NCI-H774 (cell line): ENCODE data around the gene UNC93A.
"Not testable (repeated sequence)": the region's sequence is repeated elsewhere in the genome, so short reads cannot be mapped to it uniquely, and the experiment has no call there.

Experiments
- DNase-seq: peaks from one replicate; lab custom pipeline; 2025; lab: John Stamatoyannopoulos, UW

Gene UNC93A

DNA sequence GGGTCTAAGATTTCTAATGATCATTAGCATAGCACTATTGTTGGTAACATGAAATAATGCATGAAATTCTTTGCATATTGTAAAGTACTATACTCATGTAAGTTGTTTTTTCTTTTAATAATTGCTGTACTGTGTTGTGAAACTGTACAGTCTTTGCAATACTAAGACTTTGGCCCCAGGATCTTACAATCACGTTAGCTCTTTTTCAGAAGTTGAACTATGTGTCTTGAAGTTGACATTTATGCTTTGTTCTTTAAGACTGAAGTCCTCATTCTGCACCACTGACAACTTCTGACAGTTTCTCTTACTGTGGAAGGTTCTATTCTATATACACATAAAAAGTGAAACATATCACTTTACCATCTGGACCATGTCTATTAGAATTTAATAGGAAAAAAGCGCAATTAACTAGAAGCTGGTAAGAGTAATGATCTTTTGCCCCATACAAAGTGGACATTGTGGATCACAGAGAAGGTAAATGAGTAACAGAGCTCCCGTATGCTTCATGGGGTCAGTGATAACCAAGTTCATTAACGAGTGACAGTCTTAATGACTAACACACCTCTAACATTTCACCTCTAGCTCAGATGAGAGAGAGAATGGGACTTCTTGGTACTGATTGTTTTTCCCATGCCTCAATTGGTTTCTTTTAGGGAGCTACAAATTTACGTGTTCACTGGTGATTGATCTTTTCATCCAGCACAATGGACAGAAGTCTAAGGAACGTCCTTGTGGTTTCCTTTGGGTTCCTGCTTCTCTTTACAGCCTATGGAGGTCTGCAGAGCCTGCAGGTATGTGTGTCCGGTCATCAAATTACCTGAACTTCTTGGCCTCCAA, at the start of gene UNC93A:
TSS of gene UNC93A (plus strand) at position 530 of the 837 bp plus-strand sequence. CDS start at position 705, 175 bp downstream.
- DNase-seq = no peak

DNA sequence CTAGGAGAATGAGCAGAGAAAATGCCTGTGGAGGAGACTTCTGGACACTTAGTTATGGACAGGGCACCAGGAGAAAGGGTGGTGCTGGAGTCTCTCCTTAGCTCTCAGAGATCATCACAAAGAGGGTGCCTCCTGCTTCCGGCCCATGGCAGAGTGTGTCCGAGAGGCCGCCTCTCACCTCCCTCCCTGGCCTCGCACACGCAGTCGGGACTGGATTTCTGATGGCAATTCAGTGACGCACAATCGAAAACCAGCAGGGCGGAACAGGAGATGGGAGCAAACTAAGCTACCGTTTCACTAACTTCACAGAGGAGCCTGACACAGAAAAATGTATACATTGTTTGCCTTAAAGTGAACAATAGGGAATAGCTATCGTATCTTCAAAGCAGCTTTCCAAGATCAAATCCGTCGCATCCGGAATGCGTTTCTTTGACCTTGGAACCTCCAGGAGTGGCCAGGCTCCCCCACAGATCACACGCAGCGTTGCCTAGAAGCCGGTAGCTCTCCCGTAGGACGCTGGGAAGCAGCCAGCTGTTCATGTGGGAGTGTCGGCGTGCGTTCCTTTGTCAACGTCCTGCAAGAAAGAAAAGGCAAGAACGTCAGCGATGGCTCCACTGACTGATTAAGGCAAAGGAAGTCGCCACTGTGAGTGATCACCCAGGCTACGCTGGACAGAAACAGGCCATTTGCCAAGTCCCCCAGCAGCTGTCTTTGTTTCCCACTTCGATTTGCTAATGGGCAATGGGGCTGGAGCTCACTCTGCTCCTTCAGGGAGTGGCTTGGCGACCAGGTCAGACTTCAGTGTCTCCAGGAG, 49.6 kb upstream of the UNC93A start:
- peak; percentile 47 for DNase-seq

DNA sequence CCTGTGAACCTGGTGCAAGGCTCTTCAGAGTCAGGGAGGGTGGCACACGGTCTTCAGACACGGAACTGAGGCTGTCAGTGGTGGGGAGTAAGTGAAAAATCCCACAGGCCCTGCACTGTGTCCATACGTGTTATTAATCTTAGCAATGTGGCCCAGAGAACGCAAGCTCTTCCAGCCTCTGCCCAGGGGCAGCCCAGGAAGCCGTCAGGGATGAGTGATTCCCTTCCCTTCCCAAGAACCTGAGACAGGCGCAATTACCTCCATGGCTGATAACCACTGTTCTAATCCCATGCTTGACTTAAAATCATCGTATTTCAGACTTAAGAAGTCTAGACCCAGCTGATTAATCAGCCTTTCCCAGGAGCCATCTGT, 49.0 kb upstream of the UNC93A start:
- DNase-seq = not testable (repeated sequence)

DNA sequence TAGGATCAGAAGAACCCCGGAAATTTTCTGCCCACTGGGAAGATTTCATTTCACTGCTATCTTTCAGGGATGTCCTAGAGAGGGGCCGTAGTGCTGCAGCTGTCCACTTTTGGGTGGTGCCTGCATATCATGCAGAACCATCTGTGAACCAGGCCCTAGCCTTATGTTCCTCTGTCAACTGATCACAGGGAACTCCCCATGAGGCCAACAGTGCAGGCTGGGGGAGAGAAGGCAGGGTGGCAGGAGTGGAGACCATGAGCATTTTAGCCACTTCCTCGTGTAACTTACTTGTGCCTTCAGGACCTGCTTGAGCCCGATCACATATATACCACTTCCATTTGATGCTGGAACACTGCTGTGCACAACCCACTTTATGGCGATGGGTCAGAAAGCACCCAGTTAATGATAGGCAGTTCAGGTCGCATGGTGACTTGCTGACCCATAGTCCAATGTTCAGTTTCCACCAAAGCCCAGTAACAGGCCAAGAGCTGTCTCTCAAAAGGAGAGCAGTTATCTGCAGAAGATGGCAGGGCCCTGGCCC, 48.5 kb upstream of the UNC93A start:
- DNase-seq = not testable (repeated sequence)

DNA sequence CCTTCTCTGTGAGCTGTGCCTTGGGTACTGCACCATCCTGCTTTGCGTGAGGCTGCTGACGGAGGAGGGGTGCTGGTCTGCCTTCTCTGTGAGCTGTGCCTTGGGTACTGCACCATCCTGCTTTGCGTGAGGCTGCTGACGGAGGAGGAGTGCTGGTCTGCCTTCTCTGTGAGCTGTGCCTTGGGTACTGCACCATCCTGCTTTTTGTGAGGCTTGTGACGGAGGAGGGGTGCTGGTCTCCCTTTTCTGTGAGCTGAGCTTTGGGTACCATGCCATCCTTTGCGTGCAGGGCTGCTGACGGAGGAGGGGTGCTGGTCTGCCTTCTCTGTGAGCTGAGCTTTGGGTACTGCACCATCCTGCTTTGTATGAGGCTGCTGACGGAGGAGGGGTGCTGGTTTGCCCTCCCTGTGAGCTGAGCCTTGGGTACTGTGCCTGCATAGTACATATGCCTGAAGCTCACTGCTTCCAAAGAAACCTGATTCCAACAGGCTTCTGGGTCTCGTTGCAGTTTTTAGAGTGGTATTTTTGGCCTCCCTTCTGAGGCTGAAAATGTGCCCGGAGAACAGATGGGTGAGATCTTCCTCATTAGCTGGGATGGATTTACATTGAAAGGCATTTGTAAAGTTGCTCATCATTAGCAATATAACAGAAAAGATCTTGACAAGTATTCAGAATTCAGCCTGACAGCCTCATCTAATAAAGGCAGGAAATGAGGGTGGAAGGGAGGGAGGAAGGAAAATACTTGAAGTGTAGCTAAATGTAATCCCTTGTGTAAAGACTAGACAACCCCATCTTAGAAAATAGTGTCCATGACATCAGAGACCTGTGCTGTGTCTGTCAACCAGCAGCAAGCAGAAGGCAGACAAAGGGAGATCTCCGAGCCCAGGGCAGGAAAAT, 46.8 kb upstream of the UNC93A start:
- no peak for DNase-seq

DNA sequence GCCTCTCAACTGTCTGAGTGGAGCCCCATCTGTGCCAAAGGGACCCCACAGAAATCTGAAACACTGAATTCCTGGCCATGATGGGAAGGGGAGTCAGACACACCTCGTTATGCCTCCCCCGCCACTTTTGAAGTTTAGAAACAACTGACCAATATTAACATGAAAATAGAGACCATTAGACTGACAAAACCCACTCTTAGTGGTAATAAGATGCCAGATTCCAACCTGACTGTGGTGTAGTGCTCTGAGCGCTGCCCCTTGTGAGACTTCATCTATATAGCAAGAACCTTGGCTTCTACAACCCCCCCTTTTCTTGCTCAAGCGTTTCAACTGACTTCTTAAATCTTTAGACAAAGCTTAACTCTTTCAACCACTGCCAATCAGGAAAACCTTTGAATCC, 46.1 kb upstream of the UNC93A start:
- DNase-seq = no peak

DNA sequence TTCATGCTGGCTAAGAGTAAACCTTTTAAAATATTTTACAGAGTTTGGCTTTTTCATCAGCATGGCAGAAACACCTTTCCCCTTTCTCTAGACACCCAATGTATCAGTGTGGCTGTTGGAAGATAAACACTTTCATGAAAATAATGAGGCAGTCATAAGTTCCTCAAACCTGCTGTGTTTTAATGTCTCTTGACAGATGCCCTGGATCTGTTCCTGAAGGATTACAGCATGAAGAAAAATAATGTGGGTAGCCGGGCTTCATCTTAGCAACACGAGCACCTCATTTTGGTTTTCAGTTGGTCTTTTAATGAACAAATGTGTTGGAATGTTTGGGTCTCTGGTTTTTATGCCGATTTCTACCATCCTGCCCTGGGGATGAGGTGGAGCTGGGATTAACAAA, 45.5 kb upstream of the UNC93A start:
- DNase-seq = no peak

DNA sequence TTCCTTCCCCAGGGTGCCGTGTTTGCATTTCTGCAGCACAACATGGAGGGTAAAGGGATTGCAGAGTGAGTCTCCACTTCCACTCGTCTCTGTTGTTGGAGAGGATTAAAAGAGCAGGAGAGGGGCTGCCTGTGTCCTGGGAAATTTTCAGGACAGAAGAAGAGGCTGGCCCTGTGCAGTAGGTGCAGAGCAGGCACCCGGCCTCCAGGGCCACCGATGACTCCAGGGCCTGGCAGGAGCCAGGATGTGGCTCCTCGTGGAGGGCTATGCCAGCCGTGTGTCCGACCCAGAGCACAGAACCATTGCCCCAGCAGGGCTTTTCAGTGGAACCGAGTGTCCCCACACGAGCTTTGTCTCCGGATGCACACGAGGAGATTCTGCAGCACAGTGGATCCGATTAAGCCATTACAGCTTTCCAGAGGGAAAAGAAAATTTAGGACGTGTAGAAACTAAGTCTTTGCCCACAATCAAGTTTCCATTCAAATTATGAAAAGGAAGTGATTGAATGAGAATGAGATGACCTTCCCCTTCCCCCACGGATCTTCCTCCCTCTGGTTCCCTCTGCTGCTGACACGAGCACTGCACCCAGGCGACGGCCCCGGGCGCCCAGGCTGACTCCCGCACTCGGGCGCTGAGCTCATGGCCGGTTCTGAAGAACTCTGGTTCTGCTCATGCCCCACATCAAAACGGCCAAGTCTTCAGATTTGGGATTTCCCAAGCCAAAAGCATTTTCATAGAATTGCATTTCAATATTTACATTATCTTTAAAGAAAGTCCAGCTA, 43.1 kb upstream of the UNC93A start:
- no peak for DNase-seq

DNA sequence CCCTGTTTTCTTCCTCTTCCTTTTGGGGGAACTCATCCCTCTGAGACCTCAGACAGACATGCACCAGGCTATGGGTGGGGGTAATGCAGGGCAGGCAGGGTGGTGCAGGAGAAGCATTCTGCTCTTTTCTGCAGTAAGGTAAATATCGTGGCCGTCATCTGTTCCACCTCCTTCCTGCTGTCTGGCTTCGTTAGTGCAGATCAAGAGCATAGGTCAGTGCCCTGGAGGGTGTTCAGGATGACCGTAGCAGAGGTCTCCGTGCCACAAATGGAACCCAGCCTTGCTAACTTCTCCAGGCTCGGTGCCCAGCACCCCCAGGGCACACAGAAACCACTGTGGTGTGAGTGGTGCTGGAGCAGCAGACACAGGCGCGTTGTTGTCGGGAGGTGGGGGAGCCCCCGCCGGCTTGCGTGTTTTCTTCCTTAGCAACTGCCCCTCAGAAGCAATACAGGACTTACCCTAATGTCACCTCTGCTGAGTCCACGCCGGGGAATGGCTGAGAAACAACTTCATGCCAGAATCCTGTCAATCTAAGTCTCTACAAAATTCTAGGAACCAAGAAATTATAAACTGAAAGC, 42.1 kb upstream of the UNC93A start:
- not testable (repeated sequence) for DNase-seq

DNA sequence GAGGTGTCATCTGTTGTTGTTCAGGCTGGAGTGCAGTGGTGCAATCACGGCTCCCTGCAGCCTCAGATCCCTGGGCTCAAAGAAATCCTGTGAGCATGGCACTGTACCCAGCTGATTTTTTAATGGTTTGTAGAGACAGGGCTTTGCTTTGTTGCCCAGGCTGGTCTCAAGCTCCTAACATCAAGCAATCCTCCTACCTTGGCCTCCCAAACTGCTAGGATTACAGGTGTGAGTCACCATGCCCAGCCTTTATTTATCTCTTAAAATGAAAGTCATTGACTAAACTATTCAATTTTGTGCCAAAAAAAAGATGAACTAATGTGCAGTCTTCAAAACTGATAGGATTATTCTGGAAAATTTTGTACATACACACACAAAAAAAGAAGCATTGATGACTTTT, 38.8 kb upstream of the UNC93A start:
- DNase-seq = no peak

DNA sequence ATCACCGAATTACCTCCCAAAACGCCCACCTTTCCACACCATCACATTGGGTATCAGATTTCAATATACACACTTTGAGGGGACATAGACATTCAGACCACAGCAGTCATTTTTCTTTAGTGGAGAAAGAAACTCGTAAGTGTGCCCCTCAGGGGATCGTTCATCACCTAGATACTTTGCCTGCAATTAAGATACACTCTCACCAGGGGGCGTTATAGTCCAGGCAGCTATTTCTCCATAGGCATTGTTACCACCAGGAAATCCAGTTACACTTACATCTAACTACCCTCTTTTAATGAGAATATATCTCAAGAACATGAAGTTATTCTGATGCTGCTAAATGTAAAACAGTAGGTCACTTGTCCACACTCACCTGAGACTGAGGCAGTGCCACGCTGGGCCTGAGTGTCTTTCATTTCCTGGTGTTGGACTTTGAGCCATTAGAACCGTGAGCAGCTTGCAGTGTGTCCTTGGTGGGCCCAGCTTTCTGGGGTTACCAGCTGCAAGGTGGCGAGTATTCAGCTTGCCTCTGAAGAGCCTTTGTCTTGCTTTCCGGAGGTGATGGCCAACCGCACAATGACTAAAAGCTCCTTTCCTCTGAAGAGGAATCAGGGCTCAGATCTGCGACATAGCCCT, 35.1 kb upstream of the UNC93A start:
- DNase-seq = no peak

DNA sequence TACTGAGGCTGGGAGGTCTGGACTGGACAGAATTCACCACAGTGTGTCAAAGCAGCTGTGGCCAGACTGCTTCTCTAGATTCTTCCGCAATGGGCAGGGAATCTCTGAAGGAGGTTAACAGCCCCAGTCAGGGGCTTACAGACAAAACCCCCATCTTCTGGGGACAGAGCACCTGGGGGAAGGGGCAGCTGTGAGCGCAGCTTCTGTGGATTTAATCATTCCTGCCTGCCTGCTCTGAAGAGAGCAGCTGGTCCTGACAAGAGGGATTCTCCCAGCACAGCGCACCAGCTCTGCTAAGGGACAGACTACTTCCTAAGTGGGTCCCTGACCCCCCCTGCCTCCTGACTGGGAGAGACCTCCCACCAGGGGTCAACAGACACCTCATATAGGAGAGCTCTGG, 32.5 kb upstream of the UNC93A start:
- no peak for DNase-seq

DNA sequence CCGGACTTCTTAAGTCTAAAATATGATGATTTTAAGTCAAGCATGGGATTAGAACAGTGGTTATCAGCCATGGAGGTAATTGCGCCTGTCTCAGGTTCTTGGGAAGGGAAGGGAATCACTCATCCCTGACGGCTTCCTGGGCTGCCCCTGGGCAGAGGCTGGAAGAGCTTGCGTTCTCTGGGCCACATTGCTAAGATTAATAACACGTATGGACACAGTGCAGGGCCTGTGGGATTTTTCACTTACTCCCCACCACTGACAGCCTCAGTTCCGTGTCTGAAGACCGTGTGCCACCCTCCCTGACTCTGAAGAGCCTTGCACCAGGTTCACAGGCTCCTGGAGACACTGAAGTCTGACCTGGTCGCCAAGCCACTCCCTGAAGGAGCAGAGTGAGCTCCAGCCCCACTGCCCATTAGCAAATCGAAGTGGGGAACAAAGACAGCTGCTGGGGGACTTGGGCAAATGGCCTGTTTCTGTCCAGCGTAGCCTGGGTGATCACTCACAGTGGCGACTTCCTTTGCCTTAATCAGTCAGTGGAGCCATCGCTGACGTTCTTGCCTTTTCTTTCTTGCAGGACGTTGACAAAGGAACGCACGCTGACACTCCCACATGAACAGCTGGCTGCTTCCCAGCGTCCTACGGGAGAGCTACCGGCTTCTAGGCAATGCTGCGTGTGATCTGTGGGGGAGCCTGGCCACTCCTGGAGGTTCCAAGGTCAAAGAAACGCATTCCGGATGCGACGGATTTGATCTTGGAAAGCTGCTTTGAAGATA, 24.9 kb upstream of the UNC93A start:
- not testable (repeated sequence) for DNase-seq

DNA sequence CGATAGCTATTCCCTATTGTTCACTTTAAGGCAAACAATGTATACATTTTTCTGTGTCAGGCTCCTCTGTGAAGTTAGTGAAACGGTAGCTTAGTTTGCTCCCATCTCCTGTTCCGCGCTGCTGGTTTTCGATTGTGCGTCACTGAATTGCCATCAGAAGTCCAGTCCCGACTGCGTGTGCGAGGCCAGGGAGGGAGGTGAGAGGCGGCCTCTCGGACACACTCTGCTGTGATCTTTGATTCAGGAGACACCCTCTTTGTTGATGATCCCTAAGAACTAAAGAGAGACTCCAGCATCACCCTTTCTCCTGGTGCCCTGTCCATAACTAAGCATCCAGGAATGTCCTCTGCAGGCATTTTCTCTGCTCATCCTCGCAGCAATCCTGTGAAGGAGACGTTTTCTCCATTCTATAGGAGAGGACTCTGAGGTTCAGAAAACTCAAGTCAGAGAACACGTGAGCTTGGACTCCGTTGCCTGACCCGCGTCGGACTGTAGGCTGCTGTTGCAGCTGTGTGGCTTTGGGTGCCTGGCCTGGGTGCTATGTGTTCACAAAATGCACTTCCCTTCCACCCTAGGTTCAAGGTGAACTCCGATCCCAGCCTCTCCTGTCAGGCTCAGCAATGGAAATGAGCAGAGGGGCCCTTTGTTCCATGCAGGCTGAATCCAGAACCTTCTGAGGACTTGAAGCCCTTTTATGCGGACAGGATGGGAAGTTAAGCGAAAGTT, 24.1 kb upstream of the UNC93A start:
- DNase-seq = no peak

DNA sequence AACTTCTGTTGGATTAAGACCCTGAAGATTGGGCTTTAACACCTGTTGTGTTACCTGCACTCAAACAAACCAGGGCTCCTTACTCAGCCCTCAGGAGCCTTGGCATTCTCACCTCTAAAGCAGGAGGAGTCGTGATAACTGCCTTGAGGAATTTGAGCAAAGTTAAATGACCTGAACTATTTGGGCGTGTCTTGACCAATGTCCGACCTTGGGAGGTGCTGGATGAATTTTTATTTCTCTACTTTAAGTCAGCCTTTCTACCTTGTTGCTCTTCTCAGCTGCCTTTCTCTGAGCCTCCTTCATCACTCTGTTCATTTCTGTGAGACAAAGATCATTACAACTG, 23.6 kb upstream of the UNC93A start:
- not testable (repeated sequence) for DNase-seq

DNA sequence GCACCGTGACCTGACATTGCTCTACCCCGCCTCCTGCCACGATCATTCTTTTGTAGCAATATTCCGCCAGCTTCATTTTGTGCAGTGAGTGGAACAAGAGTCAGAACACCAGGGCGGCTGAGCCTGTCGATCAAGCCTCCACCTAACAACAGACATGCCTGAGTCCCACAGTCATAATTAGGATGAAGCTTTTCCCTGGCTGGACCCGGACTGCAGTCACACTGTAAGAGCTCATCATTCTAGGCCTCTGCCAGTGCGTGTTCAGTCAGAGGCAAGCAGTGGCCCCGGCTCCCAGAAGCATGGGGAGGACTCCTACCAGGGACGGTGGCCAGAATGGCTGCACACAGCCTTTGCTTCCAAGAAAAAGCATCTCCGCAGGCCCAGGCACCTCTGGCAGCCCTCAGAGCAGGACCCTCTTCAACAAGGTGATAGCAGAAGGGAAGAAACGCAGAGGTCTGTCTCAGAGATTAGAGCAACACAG, 23.2 kb upstream of the UNC93A start:
- DNase-seq = no peak

DNA sequence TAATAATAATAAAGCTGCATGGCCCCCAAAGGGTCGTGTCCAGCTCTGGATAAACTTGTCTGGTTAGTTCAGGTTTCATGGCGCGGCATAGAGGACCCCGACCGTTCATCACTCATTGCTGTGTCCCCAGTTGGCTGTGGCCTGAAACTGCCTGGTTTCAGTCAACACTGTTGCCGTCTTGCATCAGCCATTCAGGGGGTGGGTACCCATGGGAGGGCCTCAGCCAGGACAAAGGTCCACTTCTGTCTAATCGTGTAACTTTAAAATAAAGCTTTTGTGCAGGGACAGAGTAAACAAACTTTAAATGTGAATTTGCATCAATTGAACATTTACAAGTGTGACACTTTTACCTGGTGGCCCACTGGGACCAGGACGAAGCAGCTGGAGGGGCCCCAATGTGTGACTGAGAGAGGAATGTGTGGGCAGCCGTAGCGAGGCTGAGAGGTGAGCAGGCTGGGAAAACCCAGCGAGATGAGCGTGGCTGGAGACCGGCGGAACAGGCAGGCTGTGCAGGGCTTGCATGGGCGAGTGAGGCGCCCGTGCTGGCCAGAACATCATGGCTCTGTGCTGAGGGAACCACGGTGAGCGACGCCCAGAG, 22.3 kb upstream of the UNC93A start:
- no peak for DNase-seq
